K562 (cell line): ENCODE data around the gene ANKRD13B. TPM values are rescaled to one million over a fixed set of nuclear protein-coding genes. Genes with fewer than 3 reads are reported as not detected.

Source experiments
- BDP1 ChIP-seq: IDR thresholded peaks from 3 replicates; pipeline ENCODE4 v1.6.1; 2011; ENCODE audit not compliant: insufficient read length, insufficient read depth
- BMI1 ChIP-seq: fragments of 150-350 bp; IDR thresholded peaks from 2 replicates; pipeline ENCODE4 v1.6.1; 2014; ENCODE audit warnings: low read length
- FOXP1 ChIP-seq: sonication (generic); formaldehyde crosslinking; IDR thresholded peaks from 2 replicates; pipeline ENCODE4 v1.8.0; 2022; ENCODE audit warnings: mild to moderate bottlenecking, missing genetic modification reagents
- GABPA ChIP-seq: fragments of 200-800 bp; sonication (Bioruptor generic); conservative IDR thresholded peaks from 2 replicates; pipeline ENCODE4 v1.6.1; 2016; ENCODE audit warnings: low read depth, missing genetic modification characterization, missing compliant biosample characterization
- HLTF ChIP-seq: fragments of 450-650 bp; IDR thresholded peaks from 2 replicates; pipeline ENCODE4 v1.6.1; 2016
- PHF8 ChIP-seq: fragments of 200-600 bp; sonication (generic); IDR thresholded peaks from 2 replicates; pipeline ENCODE4 v1.6.1; 2012; ENCODE audit warnings: mixed run types, mild to moderate bottlenecking, inconsistent platforms, low read length, moderate library complexity, borderline replicate concordance
- RBM22 ChIP-seq: fragments of 200-400 bp; formaldehyde crosslinking; IDR thresholded peaks from 2 replicates; pipeline ENCODE4 v1.6.1; 2018; ENCODE audit warnings: low read length, low read depth; ENCODE audit not compliant: poor library complexity, severe bottlenecking
- SREBF2 ChIP-seq: sonication (generic); formaldehyde crosslinking; IDR thresholded peaks from 2 replicates; pipeline ENCODE4 v1.4.0; 2020; ENCODE audit warnings: mild to moderate bottlenecking, missing genetic modification reagents
- TAF7 ChIP-seq: fragments of 450-650 bp; IDR thresholded peaks from 2 replicates; pipeline ENCODE4 v1.6.1; 2016; ENCODE audit warnings: missing genetic modification characterization, missing compliant biosample characterization
- TEAD4 ChIP-seq, 2 experiments: sonication (generic) in 1 of 2; formaldehyde crosslinking in 1 of 2; IDR thresholded peaks; 2 replicates each; pipeline versions ENCODE4 v1.6.1 to v1.8.0; 2012 to 2022; ENCODE audit warnings: borderline replicate concordance in 1 of 2, inconsistent platforms in 1 of 2, low read length in 1 of 2, mild to moderate bottlenecking in 1 of 2, missing genetic modification reagents in 1 of 2
- YY1 ChIP-seq, 3 experiments: IDR thresholded peaks; 2 replicates each; pipeline ENCODE4 v1.6.1; 2011; ENCODE audit warnings: low read length in 2 of 3, mild to moderate bottlenecking in 2 of 3, moderate library complexity in 2 of 3, borderline replicate concordance in 1 of 3, control low read depth in 1 of 3, low read depth in 1 of 3; ENCODE audit not compliant: insufficient read depth in 3 of 3, insufficient replicate concordance in 2 of 3, control insufficient read depth in 1 of 3, insufficient read length in 1 of 3; ENCODE audit errors: extremely low read depth in 1 of 3
- ZNF224 ChIP-seq: sonication (generic); formaldehyde crosslinking; IDR thresholded peaks from 2 replicates; pipeline ENCODE4 v1.8.0; 2022; ENCODE audit warnings: mild to moderate bottlenecking, missing genetic modification reagents
- ZNF232 ChIP-seq: sonication (generic); formaldehyde crosslinking; IDR thresholded peaks from 2 replicates; pipeline ENCODE4 v1.8.0; 2022; ENCODE audit warnings: mild to moderate bottlenecking, missing genetic modification reagents
- ZNF384 ChIP-seq: IDR thresholded peaks from 2 replicates; pipeline ENCODE4 v1.6.1; 2012; ENCODE audit warnings: low read depth, low read length, improper control_type of control experiment
- ZNF696 ChIP-seq: fragments of 250-450 bp; sonication (Bioruptor Pico); conservative IDR thresholded peaks from 2 replicates; pipeline ENCODE4 v1.4.0; 2020; ENCODE audit warnings: mild to moderate bottlenecking, moderate library complexity
- polyA plus RNA-seq, 8 experiments: library from polyadenylated mRNA; depleted of rRNA in 4 of 8; stranded (reverse) in 5 of 8; unstranded in 3 of 8; fragments of >200 nt; fragmentation: Nextera tagmentation in 2 of 8; fragmentation: Illumina TruSeq in 1 of 8; extraction: Ambion mirVana in 2 of 8; extraction: Trizol in 1 of 8; gene quantifications; 2 replicates each; pipeline versions ENCODE4 v1.2.1 to v1.2.3, GENCODE V29; 2011 to 2014; ENCODE audit warnings: inconsistent platforms in 1 of 8, missing spikeins in 1 of 8
- total RNA-seq, 7 experiments: library from RNA; depleted of rRNA in 6 of 7; stranded (reverse); fragments of >200 nt in 6 of 7; fragmentation: Illumina TruSeq in 2 of 7; extraction: Trizol in 2 of 7; gene quantifications; 2 replicates each; pipeline versions ENCODE4 v1.2.1 to v1.2.3, GENCODE V29; 2011 to 2021; ENCODE audit warnings: low replicate concordance in 1 of 7
- TF ChIP-seq, protein P1 (sequence below): fragments of 250-450 bp; sonication (Bioruptor Pico); IDR thresholded peaks from 2 replicates; pipeline ENCODE4 v1.8.0; 2021; ENCODE audit warnings: moderate library complexity, mild to moderate bottlenecking, inconsistent platforms
- TF ChIP-seq, protein P2 (sequence below): fragments of 250-450 bp; sonication (Bioruptor Pico); IDR thresholded peaks from 2 replicates; pipeline ENCODE4 v1.5.0; 2022; ENCODE audit warnings: mild to moderate bottlenecking
- TF ChIP-seq, protein P3 (sequence below): sonication (generic); formaldehyde crosslinking; IDR thresholded peaks from 2 replicates; pipeline ENCODE4 v1.8.0; 2022; ENCODE audit warnings: mild to moderate bottlenecking, missing genetic modification reagents
- TF ChIP-seq, protein P4 (sequence below): sonication (generic); formaldehyde crosslinking; IDR thresholded peaks from 2 replicates; pipeline ENCODE4 v1.8.0; 2022; ENCODE audit warnings: mild to moderate bottlenecking, missing genetic modification reagents

The ANKRD13B gene
- total and polyA plus RNA-seq, 9 of the 15 experiments (the other 6 are each of a cell fraction or from before 2014, with no cell fraction given): 0.15 to 28.1 (median 4.6) TPM

DNA sequence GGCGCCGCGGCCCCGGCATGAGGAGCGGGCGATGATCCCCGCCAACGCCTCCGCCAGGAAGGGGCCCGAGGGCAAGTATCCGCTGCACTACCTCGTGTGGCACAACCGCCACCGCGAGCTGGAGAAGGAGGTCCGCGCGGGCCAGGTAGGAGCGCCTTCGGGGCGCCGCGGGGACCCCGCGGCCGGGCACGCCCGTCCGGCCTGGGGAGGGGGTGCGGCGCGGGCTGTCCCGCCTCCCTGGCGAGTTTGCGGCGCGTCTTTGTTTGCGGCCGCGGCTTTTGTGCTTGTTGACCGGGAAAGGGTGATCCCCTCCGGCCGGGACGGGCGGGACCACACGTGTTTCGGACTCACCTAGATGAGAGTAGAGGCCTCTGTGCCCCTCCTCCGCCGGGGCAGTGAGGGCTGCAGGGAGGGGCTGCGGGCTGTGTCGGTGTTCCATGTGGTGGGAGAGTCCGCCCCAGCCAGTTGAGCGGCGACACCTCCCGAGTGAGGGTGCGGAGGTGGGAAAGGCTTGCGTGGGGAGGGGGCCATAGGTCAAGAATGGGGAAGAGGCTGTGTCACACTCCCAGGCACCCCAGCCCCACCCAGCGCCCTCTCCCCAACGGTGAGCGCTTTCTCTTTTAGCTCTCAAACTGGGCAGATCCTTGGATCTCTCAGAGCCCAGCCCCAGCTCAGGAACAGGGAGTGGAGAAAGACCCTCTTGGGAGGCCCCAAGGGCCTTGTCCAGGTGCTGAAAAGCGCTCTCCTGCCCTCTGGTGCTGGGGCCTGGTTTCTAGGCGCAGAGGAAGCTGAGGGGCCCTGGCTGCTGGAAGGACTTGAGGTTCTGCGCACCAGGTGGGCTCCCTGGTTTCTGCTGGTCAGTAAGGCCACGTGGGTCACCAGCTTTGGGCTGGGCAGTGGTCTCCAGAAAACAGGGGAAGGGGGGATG is 923 bp downstream of the ANKRD13B start (continued):
- TF ChIP-seq, protein P1, sequence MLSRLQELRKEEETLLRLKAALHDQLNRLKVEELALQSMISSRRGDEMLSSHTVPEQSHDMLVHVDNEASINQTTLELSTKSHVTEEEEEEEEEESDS (CRISPR knock-in tag): no peak
- peak in 1 of 3 experiments; percentile 19 for TF ChIP-seq YY1 (IDR thresholded peaks at IDR 0.05; ENCODE audit: borderline replicate concordance in 1 of 3, control insufficient read depth in 1 of 3, extremely low read depth in 1 of 3, insufficient read depth in 3 of 3, insufficient read length in 1 of 3, insufficient replicate concordance in 2 of 3, low read depth in 1 of 3, low read length in 2 of 3)
- TF ChIP-seq, protein P2, sequence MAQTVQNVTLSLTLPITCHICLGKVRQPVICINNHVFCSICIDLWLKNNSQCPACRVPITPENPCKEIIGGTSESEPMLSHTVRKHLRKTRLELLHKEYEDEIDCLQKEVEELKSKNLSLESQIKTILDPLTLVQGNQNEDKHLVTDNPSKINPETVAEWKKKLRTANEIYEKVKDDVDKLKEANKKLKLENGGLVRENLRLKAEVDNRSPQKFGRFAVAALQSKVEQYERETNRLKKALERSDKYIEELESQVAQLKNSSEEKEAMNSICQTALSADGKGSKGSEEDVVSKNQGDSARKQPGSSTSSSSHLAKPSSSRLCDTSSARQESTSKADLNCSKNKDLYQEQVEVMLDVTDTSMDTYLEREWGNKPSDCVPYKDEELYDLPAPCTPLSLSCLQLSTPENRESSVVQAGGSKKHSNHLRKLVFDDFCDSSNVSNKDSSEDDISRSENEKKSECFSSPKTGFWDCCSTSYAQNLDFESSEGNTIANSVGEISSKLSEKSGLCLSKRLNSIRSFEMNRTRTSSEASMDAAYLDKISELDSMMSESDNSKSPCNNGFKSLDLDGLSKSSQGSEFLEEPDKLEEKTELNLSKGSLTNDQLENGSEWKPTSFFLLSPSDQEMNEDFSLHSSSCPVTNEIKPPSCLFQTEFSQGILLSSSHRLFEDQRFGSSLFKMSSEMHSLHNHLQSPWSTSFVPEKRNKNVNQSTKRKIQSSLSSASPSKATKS (CRISPR knock-in tag): no peak
- no peak for TF ChIP-seq HLTF
- peak; percentile 89; the same call in 1 of the 2 replicates for TF ChIP-seq ZNF224 (CRISPR knock-in tag)
- TF ChIP-seq TEAD4 (IDR thresholded peaks at IDR 0.05; ENCODE audit: low read length): no peak
- peak; percentile 91; the same call in 1 of the 2 replicates for TF ChIP-seq TEAD4 (CRISPR knock-in tag; IDR thresholded peaks at IDR 0.05; ENCODE audit: borderline replicate concordance)
- TF ChIP-seq RBM22: no peak
- peak; percentile 20; the same call in 1 of the 2 replicates for TF ChIP-seq PHF8
- peak; percentile 96 for TF ChIP-seq ZNF232 (CRISPR knock-in tag)
- peak; percentile 93 for TF ChIP-seq FOXP1 (CRISPR knock-in tag)
- TF ChIP-seq BDP1: no peak
- no peak for TF ChIP-seq ZNF696
- TF ChIP-seq TAF7 (tag): no peak
- TF ChIP-seq, protein P3, sequence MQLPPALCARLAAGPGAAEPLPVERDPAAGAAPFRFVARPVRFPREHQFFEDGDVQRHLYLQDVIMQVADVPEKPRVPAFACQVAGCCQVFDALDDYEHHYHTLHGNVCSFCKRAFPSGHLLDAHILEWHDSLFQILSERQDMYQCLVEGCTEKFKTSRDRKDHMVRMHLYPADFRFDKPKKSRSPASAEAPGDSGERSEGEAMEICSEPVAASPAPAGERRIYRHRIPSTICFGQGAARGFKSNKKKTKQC: peak; percentile 99
- no peak for TF ChIP-seq GABPA (tag)
- no peak for TF ChIP-seq BMI1
- TF ChIP-seq, protein P4, sequence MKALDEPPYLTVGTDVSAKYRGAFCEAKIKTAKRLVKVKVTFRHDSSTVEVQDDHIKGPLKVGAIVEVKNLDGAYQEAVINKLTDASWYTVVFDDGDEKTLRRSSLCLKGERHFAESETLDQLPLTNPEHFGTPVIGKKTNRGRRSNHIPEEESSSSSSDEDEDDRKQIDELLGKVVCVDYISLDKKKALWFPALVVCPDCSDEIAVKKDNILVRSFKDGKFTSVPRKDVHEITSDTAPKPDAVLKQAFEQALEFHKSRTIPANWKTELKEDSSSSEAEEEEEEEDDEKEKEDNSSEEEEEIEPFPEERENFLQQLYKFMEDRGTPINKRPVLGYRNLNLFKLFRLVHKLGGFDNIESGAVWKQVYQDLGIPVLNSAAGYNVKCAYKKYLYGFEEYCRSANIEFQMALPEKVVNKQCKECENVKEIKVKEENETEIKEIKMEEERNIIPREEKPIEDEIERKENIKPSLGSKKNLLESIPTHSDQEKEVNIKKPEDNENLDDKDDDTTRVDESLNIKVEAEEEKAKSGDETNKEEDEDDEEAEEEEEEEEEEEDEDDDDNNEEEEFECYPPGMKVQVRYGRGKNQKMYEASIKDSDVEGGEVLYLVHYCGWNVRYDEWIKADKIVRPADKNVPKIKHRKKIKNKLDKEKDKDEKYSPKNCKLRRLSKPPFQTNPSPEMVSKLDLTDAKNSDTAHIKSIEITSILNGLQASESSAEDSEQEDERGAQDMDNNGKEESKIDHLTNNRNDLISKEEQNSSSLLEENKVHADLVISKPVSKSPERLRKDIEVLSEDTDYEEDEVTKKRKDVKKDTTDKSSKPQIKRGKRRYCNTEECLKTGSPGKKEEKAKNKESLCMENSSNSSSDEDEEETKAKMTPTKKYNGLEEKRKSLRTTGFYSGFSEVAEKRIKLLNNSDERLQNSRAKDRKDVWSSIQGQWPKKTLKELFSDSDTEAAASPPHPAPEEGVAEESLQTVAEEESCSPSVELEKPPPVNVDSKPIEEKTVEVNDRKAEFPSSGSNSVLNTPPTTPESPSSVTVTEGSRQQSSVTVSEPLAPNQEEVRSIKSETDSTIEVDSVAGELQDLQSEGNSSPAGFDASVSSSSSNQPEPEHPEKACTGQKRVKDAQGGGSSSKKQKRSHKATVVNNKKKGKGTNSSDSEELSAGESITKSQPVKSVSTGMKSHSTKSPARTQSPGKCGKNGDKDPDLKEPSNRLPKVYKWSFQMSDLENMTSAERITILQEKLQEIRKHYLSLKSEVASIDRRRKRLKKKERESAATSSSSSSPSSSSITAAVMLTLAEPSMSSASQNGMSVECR: peak; percentile 99
- no peak for TF ChIP-seq ZNF384
- TF ChIP-seq SREBF2 (CRISPR knock-in tag): peak; percentile 90; the same call in 1 of the 2 replicates
